GM23338 (cell line): Measurements from ENCODE around the gene PLPPR5. TPM values are rescaled to one million over a fixed set of nuclear protein-coding genes. Genes with fewer than 3 reads are reported as not detected.

Experiments used
- ATAC-seq: fragments of 200-7000 bp; cut with Tn5 transposase; 3 replicates; pipeline ENCODE4 v1.9.1; 2020
- DNase-seq: peaks from one replicate; pipeline ENCODE4 v3.0.0-alpha.2; 2015; ENCODE audit warnings: low spot score
- H2AFZ ChIP-seq: fragments of 200-600 bp; sonication (generic); 2 replicates; pipeline ENCODE4 v1.8.0; 2016; ENCODE audit warnings: antibody characterized with exemption, mild to moderate bottlenecking, moderate library complexity
- H3F3A ChIP-seq: fragments of 200-600 bp; sonication (generic); replicated peaks from 2 replicates; pipeline ENCODE4 v1.8.0; 2017; ENCODE audit warnings: antibody characterized with exemption, mixed run types, low read depth
- H3K27ac ChIP-seq: fragments of 200-600 bp; sonication (generic); 2 replicates; pipeline ENCODE4 v1.6.1; 2016; ENCODE audit warnings: low read depth
- H3K27me3 ChIP-seq: fragments of 200-600 bp; sonication (generic); 2 replicates; pipeline ENCODE4 v1.8.0; 2016; ENCODE audit warnings: mild to moderate bottlenecking, mixed run types, moderate library complexity; ENCODE audit not compliant: insufficient read depth
- H3K36me3 ChIP-seq: fragments of 200-600 bp; sonication (generic); 2 replicates; pipeline ENCODE4 v1.8.0; 2016; ENCODE audit warnings: mild to moderate bottlenecking; ENCODE audit not compliant: insufficient read depth
- H3K4me1 ChIP-seq: fragments of 200-600 bp; sonication (generic); 2 replicates; pipeline ENCODE4 v1.8.0; 2016; ENCODE audit warnings: mild to moderate bottlenecking, moderate library complexity; ENCODE audit not compliant: insufficient read depth
- H3K4me2 ChIP-seq: fragments of 200-600 bp; sonication (generic); 2 replicates; pipeline ENCODE4 v1.7.1; 2017; ENCODE audit warnings: mixed run types
- H3K4me3 ChIP-seq: fragments of 200-600 bp; sonication (generic); 2 replicates; pipeline ENCODE4 v1.6.1; 2016; ENCODE audit warnings: mixed run types
- H3K79me2 ChIP-seq: fragments of 200-600 bp; sonication (generic); replicated peaks from 2 replicates; pipeline ENCODE4 v1.8.0; 2017; ENCODE audit warnings: mild to moderate bottlenecking; ENCODE audit not compliant: insufficient read depth
- H3K9me2 ChIP-seq: fragments of 200-600 bp; sonication (generic); 2 replicates; pipeline ENCODE4 v1.8.0; 2017; ENCODE audit not compliant: insufficient read depth
- H4K20me1 ChIP-seq: fragments of 200-600 bp; sonication (generic); replicated peaks from 2 replicates; pipeline ENCODE4 v1.8.0; 2017; ENCODE audit warnings: mild to moderate bottlenecking; ENCODE audit not compliant: insufficient read depth
- H3K27ac Mint-ChIP-seq: 2 replicates; pipeline ENCODE4 v1.8.0; 2020; ENCODE audit warnings: inconsistent platforms, mild to moderate bottlenecking, moderate library complexity, mixed read lengths
- H3K27me3 Mint-ChIP-seq: 3 replicates; pipeline ENCODE4 v1.8.0; 2022; ENCODE audit warnings: low read depth, mild to moderate bottlenecking, moderate library complexity, mixed read lengths, inconsistent platforms; ENCODE audit not compliant: insufficient read depth, poor library complexity
- H3K36me3 Mint-ChIP-seq: 3 replicates; pipeline ENCODE4 v1.8.0; 2021; ENCODE audit warnings: low read depth, mild to moderate bottlenecking, inconsistent platforms, moderate library complexity, mixed read lengths
- H3K4me1 Mint-ChIP-seq: 3 replicates; pipeline ENCODE4 v1.8.0; 2020; ENCODE audit warnings: mild to moderate bottlenecking, inconsistent platforms, mixed read lengths
- H3K4me3 Mint-ChIP-seq: 3 replicates; pipeline ENCODE4 v1.8.0; 2021; ENCODE audit warnings: moderate library complexity, mild to moderate bottlenecking, inconsistent platforms, mixed read lengths
- H3K9me3 Mint-ChIP-seq: 3 replicates; pipeline ENCODE4 v1.8.0; 2020; ENCODE audit warnings: moderate library complexity, mild to moderate bottlenecking, inconsistent platforms, mixed read lengths
- CREB1 ChIP-seq: fragments of 250-450 bp; sonication (Bioruptor Pico); IDR thresholded peaks from 2 replicates; pipeline ENCODE4 v1.5.0; 2020; ENCODE audit warnings: low read depth, mild to moderate bottlenecking, moderate library complexity
- CTCF ChIP-seq, 2 experiments: fragments of 200-600 bp in 1 of 2; sonication (generic) in 1 of 2; conservative IDR thresholded peaks; 2 replicates each; pipeline versions ENCODE4 v1.5.1 to v1.6.1; 2016 to 2017; ENCODE audit warnings: antibody characterized with exemption in 2 of 2, low read depth in 2 of 2, mild to moderate bottlenecking in 2 of 2, moderate library complexity in 1 of 2
- ETS1 ChIP-seq: IDR thresholded peaks from 2 replicates; pipeline ENCODE4 v1.6.1; 2016; ENCODE audit warnings: antibody characterized with exemption
- EZH2 ChIP-seq: fragments of 200-600 bp; sonication (generic); IDR thresholded peaks from one replicate; pipeline ENCODE4 v1.8.0; 2017; ENCODE audit warnings: antibody characterized with exemption, mild to moderate bottlenecking, low read depth; ENCODE audit not compliant: unreplicated experiment
- EZH2phosphoT487 ChIP-seq: fragments of 200-600 bp; sonication (generic); IDR thresholded peaks from one replicate; pipeline ENCODE4 v1.8.1; 2018; ENCODE audit warnings: antibody characterized with exemption; ENCODE audit not compliant: unreplicated experiment
- JUNB ChIP-seq: IDR thresholded peaks from one replicate; pipeline ENCODE4 v1.6.1; 2016; ENCODE audit warnings: antibody characterized with exemption; ENCODE audit not compliant: unreplicated experiment
- NANOG ChIP-seq: IDR thresholded peaks from 2 replicates; pipeline ENCODE4 v1.6.1; 2016; ENCODE audit warnings: antibody characterized with exemption, borderline replicate concordance
- POLR2AphosphoS5 ChIP-seq: IDR thresholded peaks from 2 replicates; pipeline ENCODE4 v1.6.1; 2016; ENCODE audit warnings: antibody characterized with exemption, low read depth
- REST ChIP-seq: IDR thresholded peaks from one replicate; pipeline ENCODE4 v1.6.1; 2018; ENCODE audit warnings: antibody characterized with exemption; ENCODE audit not compliant: unreplicated experiment
- STAT1 ChIP-seq: IDR thresholded peaks from one replicate; pipeline ENCODE4 v1.6.1; 2016; ENCODE audit warnings: antibody characterized with exemption; ENCODE audit not compliant: unreplicated experiment
- ZNF114 ChIP-seq: fragments of 250-450 bp; sonication (Bioruptor Pico); IDR thresholded peaks from 2 replicates; pipeline ENCODE4 v1.5.0; 2020; ENCODE audit warnings: mild to moderate bottlenecking, moderate library complexity
- ZNF331 ChIP-seq: fragments of 250-450 bp; sonication (Bioruptor Pico); IDR thresholded peaks from 2 replicates; pipeline ENCODE4 v1.5.0; 2020; ENCODE audit warnings: low read depth, mild to moderate bottlenecking, moderate library complexity
- ZNF462 ChIP-seq: fragments of 250-450 bp; sonication (Bioruptor Pico); IDR thresholded peaks from 2 replicates; pipeline ENCODE4 v1.5.0; 2020; ENCODE audit warnings: mild to moderate bottlenecking, moderate library complexity
- polyA plus RNA-seq: library from polyadenylated mRNA; unstranded; fragments of >200 nt; fragmentation: Nextera tagmentation; extraction: Ambion mirVana; gene quantifications from 2 replicates; pipeline ENCODE4 v1.2.1, GENCODE V29; 2016
- total RNA-seq: library from RNA; depleted of rRNA; stranded (reverse); fragments of >200 nt; shearing (Covaris generic); gene quantifications from 2 replicates; pipeline ENCODE4 v1.2.3, GENCODE V29; 2014

PLPPR5 gene
- total and polyA plus RNA-seq, 2 experiments from 2014 or later, result 3.2 to 4.2 TPM

GRCh38 chr1:98923667-98924066, 81.0 kb downstream of the PLPPR5 start:
- H3K9me2 ChIP-seq, result peaks cover 10% of the 10 kb centered on the region; the same call in 1 of the 2 replicates
- no peaks in the 10 kb centered on the region for H3K9me3 Mint-ChIP-seq
- no peak overlapping the region for H3K4me2 ChIP-seq
- no peaks in the 10 kb centered on the region; the same call in 1 of the 2 replicates for H3K4me1 ChIP-seq
- H3K27ac Mint-ChIP-seq, result no peak overlapping the region
- peaks cover 5% of the 10 kb centered on the region; the same call in 2 of the 3 replicates for H3K4me1 Mint-ChIP-seq
- H3K27me3 ChIP-seq, result no peaks in the 10 kb centered on the region
- H3K4me3 Mint-ChIP-seq, result no peak overlapping the region
- H4K20me1 ChIP-seq, result no peaks in the 10 kb centered on the region
- no peak overlapping the region for H3K27ac ChIP-seq
- H3K36me3 Mint-ChIP-seq, result no peaks in the 10 kb centered on the region
- no peaks in the 10 kb centered on the region for H3F3A ChIP-seq
- no peak for ATAC-seq
- no peak overlapping the region for H2AFZ ChIP-seq
- H3K79me2 ChIP-seq, result no peaks in the 10 kb centered on the region
- no peaks in the 10 kb centered on the region for H3K36me3 ChIP-seq
- no peak overlapping the region for H3K4me3 ChIP-seq
- no peak for DNase-seq
- no peaks in the 10 kb centered on the region for H3K27me3 Mint-ChIP-seq
- TF ChIP-seq JUNB (no peak), CTCF (conservative IDR thresholded peaks at IDR 0.05; ENCODE audit: low read depth in 2 of 2) (no peak), NANOG (no peak), REST (no peak), ZNF462 (CRISPR knock-in tag) (no peak), EZH2 (no peak), EZH2phosphoT487 (no peak), POLR2AphosphoS5 (no peak), ZNF331 (CRISPR knock-in tag) (no peak), ETS1 (no peak), STAT1 (no peak), CREB1 (no peak), ZNF114 (CRISPR knock-in tag) (no peak)
